ENCODE results near the gene RTEL1.

- TF ChIP-seq POLR2A (IDR thresholded peaks at IDR 0.05): no peak
- no peak for TF ChIP-seq EP300 (IDR thresholded peaks at IDR 0.05)
- TF ChIP-seq CTCF (IDR thresholded peaks at IDR 0.05): no peak
Observed at GRCh38 chr20:63690898-63691710, 33.0 kb downstream of the RTEL1 start.

All from tibial nerve (tissue), 4 donors.